HG02852 (cell line): ENCODE measurements around the gene JAKMIP2.
A peak's percentile ranks its signal among the peaks of the same experiment; 100 is the strongest.
"Not testable (repeated sequence)": the region's sequence is repeated elsewhere in the genome, so short reads cannot be mapped to it uniquely, and the experiment has no call there.

Experiments used
- ATAC-seq: cut with Tn5 transposase; IDR thresholded peaks from one replicate; pipeline ENCODE4 v1.9.1; 2021; ENCODE audit warnings: mild to moderate bottlenecking, moderate library complexity; ENCODE audit not compliant: unreplicated experiment

The JAKMIP2 gene

DNA sequence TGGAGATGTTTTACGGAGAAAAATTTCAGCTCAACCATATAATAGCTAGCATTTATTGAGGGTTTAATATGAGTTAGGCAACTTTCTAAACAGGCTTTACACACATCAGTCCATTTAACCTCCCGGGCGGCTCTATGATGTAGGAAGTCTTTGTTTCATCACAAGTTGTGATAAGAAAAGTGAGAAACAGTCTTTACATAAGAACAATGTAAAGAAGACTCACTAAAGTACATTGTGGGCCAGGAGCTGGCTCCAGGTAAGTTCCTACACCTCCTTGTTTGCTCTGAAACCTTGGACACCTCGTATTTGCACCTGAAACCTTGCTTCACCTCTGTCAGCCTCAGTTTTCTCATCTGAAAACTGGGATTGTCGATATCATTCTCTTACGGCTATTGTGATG is 116.1 kb downstream of the JAKMIP2 start:
- no peak for ATAC-seq

DNA sequence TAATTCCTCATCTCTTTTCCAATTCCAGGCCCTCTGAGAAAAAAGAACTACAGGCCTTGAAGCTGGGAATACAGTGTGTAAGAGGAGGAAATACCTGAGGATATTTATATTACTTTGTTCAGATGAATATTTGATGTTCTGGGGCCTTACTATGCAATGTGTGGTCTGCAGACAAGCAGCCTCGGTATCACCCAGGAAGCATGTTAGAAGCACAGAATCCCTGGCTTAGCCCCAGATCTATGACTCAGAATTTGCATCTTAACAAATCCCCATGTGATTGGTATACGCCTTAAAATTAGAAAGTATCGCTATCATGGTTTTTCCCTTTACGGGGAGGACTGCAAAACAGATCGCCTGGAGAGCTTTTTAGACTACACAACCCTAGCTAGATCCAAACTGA is 121.0 kb downstream of the JAKMIP2 start:
- ATAC-seq = no peak

DNA sequence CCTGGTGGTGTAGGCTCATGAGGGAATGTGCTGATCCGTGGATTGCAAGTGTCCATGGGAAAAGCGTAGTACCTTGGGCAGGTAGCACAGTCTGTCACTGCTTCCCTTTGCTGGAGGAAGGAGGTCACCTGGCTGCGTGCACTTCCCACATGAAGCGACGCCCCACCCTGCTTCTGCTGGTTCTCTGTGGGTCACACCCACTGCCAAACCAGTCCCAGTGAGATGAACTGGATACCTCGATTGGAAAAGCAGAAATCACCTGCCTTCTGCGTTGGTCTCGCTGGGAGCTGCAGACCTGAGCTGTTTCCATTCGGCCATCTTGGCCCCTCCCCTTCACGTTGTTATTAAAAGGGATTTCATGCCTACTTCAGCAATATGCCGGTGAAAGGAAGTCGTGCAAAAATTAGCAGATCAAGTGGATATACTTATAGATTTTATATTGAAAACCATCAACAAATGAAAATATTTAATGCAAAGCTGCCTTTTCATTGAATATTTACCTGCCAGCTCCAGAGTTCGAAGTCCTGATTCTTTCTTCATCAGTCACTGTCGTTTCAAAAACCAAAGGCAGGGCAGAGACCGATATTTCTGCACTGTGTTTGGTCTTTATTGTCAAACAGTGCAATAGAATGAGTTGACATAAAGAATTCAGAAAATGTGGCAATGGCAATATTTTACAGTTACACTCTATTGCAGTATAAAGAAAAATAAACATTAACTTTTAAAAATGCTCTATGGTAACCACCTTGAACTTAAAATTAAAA is 123.2 kb downstream of the JAKMIP2 start:
- ATAC-seq = no peak

GRCh38 chr5:147658293-147658932 is 124.1 kb downstream of the JAKMIP2 start:
- ATAC-seq = peak; percentile 86

DNA sequence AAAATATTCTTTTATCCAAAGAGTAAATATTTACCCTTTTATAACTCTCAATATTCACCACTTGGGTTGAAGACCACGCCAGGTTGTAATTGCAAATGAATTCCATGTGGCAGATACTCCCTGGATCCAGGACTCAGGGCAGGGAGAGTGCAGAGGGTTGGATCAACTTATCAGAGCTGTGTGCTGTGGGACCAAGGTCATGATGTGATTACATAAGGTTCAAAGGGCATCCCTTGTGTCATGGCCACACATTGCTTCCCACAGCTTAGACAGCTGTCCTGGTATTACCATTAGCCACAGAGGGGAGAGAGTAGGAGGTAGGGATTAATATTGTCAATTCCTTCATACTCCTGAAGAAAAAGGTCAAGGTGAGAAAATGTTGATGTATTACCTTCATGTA is 133.9 kb downstream of the JAKMIP2 start:
- no peak for ATAC-seq

GRCh38 chr5:147645197-147645596 is 137.3 kb downstream of the JAKMIP2 start:
- ATAC-seq = no peak

GRCh38 chr5:147644460-147644859 is 138.1 kb downstream of the JAKMIP2 start:
- no peak for ATAC-seq

DNA sequence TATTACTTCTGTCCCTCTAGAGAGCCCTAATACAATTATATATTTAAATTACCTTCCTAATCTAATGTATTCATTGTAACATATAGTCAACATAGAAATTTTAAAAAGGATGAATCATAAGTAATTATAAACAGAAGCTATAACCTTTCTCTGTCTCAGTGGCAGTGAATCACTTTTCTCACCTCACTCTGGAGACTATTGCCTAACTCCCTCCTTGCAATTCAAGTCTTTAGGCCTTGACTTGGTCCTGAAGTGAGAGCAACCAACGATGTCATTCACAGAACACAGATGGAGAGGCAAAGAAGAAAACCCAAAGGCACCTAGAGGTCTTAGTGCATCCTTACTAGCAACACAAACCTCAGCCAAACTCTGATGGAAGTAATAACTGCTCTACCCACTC is 139.4 kb downstream of the JAKMIP2 start:
- ATAC-seq = no peak

DNA sequence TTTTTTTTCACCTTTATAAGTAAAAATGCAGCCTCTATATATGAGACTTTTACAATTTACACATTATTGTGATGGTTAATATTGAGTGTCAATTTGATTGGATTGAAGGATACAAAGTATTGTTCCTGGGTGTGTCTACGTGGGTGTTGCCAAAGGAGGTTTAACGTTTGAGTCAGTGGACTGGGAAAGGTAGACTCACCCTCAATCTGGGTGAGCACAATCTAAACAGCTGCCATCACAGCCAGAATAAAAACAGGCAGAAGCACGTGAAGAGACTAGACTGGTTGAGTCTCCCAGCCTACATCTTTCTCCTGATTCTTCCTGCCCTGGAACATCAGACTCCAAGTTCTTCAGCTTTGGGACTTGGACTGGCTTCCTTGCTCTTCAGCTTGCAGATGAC is 139.9 kb downstream of the JAKMIP2 start:
- no peak for ATAC-seq

- no peak for ATAC-seq
Observed at GRCh38 chr5:147639321-147639720, 143.2 kb downstream of the JAKMIP2 start.

GRCh38 chr5:147636729-147636984 is 145.9 kb downstream of the JAKMIP2 start:
- no peak for ATAC-seq

- ATAC-seq = no peak
Observed at GRCh38 chr5:147635882-147636728, 146.4 kb downstream of the JAKMIP2 start.

GRCh38 chr5:147635439-147635838 is 147.1 kb downstream of the JAKMIP2 start:
- not testable (repeated sequence) for ATAC-seq

DNA sequence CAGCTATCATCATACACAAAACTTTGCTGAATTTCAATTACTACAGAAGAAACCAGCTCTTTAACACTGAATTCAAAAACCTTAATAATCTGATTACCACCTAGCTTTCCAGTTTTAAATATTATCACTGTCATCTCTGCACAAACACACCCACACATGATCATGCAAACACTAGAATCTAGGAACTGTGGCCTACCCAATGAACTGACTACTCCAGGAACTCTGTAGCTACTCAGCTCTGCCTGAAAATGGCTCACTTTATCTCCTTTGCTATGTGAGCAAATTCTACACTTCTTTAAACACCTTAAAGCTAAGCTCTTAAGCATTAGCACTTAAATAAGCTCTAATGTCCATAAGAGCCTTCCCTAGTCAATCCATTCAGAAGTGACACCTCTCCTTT is 149.4 kb downstream of the JAKMIP2 start:
- no peak for ATAC-seq

DNA sequence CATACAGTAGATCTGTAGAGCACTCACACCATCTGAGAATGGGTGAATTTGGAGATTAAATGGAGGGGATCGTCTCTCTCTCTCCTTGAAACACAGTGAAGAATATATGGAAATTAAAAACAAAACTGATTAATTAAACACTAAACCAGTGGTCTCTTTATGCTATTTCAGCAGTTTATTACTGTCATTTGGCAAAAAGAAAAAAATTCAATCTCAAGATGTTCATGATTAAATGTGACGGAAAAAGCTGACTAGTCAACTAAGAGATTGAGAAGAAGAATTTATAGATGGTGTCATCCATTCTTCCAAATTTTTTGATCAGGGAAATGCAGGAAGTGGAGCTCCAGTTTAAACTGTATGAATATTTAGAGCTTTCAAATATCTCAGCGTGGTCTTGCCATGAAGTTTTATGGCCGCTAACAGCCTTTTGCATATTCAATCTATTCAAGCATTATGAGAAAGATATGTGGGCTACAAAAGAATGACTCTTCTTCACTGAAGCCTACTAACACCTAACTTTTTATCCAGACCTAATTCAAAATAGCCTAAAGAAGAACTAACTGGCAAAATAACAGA is 151.0 kb downstream of the JAKMIP2 start:
- no peak for ATAC-seq

DNA sequence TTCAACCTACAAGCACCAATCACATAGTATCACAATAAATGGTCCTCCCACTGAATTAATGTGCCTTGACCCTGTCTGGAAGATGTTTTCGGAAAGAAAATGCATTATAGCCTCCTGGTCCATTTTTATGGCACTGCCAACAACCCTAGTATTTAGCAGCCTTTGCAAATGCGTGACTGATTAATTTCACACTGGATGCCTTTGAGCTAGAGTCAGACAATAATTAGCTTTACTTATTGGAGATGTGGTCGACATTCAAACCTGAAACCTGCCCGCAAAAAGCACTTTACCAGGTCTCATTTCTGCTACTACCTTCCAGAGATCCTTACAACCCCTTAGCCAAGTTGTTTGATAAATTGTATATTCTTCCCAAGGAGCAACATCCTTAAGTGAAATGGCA is 153.3 kb downstream of the JAKMIP2 start:
- ATAC-seq = no peak

DNA sequence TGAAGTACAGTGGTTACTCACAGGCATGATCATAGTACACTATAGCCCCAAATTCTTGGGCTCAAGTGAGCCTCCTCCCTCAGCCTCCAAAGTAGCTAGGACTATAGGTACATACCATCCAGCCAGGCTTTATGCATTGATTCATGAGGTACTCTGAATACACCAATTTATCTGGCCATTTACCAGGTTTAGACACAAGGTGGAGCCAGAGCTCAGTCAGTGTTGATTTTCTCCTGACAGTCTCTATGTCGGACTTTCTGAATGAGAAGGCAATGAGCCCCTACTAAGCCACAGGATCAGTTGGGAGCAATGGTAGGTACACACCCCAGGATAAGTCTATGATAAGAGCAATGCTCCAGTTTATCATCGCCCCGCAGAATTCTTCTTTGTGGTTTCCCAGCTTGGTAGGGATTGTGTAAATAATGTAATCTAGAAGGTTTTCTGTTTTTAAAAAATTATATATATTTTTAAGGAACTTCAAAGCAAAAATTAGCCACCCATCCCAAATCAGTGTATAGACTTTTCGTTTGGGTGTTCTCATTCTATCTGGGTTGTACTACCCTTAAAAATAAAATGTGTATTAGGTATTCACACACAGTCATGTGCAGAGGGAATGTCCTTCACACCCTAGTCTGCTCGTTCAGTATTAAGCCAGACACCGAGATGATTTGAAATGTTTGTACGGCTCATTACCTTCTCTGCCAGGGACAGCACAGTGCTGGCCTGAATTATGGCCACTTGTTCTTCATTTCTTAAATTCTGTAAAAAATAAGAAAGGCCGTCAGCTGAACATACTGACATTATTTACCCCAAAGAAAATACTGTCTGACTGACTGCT is 154.3 kb downstream of the JAKMIP2 start:
- peak; percentile 83 for ATAC-seq

GRCh38 chr5:147626464-147626863 is 156.1 kb downstream of the JAKMIP2 start:
- ATAC-seq = no peak

GRCh38 chr5:147621016-147621415 is 161.5 kb downstream of the JAKMIP2 start:
- no peak for ATAC-seq

GRCh38 chr5:147619281-147619878 is 163.1 kb downstream of the JAKMIP2 start:
- no peak for ATAC-seq
